ENCODE measurements around the gene GFRAL.

The GFRAL gene

GRCh38 chr6:55433446-55434130 lies 106.3 kb downstream of the GFRAL start:
- DNase-seq: no peak

- DNase-seq: no peak
These were observed 109.9 kb downstream of the GFRAL start for GRCh38 chr6:55437141-55437540.

GRCh38 chr6:55438203-55438602 lies 110.9 kb downstream of the GFRAL start:
- no peak for DNase-seq

- DNase-seq: no peak
These were observed 116.2 kb downstream of the GFRAL start for GRCh38 chr6:55443238-55444134.

GRCh38 chr6:55445648-55446204 lies 118.5 kb downstream of the GFRAL start:
- no peak for DNase-seq

- DNase-seq: no peak
These were observed 120.6 kb downstream of the GFRAL start for GRCh38 chr6:55447891-55448290.

- no peak for DNase-seq
These were observed 121.2 kb downstream of the GFRAL start for GRCh38 chr6:55448451-55448850.

- DNase-seq: no peak
These were observed 122.0 kb downstream of the GFRAL start for GRCh38 chr6:55449225-55449624.

- no peak for DNase-seq
These were observed 122.7 kb downstream of the GFRAL start for GRCh38 chr6:55450005-55450404.

Measured in NCI-H2171 (cell line).